A549 treated with CORT108297 at 1 μM for 4 hours (cell line): ENCODE measurements around the gene ZNF484. TPM values are rescaled to one million over a fixed set of nuclear protein-coding genes. Genes with fewer than 3 reads are reported as not detected.

ENCODE experiments used
- total RNA-seq: library from RNA; stranded (reverse); fragments of 200-300 nt; extraction: Qiagen RNA extraction; gene quantifications from 5 replicates; pipeline ENCODE4 v1.2.3, GENCODE V29; 2022

The ZNF484 gene
- total RNA-seq, result 1.7 to 2.8 TPM (median 1.8 TPM) in 5 replicates

GRCh38 chr9:92877531-92878430 is at the start of gene ZNF484:
TSS of gene ZNF484 (minus strand) at chr9:92878038. CDS start at chr9:92875029, 3,009 bp downstream.

Other genes with a start within 250 kb of the ZNF484 start
- 12.0 to 14.4 TPM (median 13.9 TPM) in 5 replicates for gene IPPK, start 207.9 kb downstream of the ZNF484 start, total RNA-seq
- gene BICD2, start 113.2 kb downstream of the ZNF484 start, total RNA-seq, result 27.5 to 34.0 TPM (median 32.6 TPM) in 5 replicates
- gene FGD3, start 69.5 kb upstream of the ZNF484 start, total RNA-seq, result 0.16 to 0.29 TPM (median 0.26 TPM) in 5 replicates
- gene SUSD3, start 180.7 kb upstream of the ZNF484 start, total RNA-seq, result 0.23 to 0.70 TPM (median 0.66 TPM) in 5 replicates
- 41.0 to 74.4 TPM (median 68.6 TPM) in 5 replicates for gene CARD19, start 218.2 kb upstream of the ZNF484 start, total RNA-seq